ENCODE measurements around the gene C19orf44.

DNA sequence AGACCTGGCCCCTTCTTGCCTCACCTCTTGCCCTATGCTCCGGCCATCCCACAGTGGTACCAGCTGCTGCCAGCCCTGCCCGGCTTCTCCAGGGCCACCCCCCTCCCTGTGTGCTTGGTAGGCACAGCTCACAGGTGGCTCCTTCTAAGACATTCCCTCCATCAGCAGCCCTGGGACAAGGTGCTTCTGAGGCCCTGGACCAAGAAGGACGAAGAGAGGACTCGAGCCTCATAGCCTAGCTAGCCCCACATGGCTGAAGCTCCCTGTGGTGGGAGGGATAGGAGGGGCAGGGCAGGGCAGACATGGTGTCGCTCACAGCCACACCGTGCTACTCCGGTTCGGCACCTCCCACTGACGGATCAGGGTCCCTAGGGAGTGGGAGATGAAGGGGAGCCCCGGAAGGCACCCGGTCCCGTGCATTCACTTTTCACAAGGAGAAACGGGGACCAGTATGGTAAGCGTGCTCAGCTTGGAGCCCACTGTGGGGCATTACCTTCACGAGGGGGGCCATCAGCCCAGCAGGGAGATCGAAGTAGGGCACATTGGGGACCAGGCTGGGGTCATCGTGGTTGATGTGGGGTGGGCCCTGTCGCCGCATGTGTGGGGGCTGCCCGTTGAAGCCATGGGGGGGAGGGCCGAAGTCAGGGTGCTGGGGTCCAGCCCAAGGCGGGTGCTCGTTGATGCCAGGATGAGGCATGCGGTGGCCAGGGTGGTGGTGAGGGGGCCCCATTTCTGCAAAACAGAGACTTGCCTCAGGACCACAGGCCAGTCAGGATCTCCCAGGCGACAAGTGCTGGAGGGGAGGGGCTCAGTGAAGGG is 26.6 kb downstream of the C19orf44 start:
- TF ChIP-seq, protein P1, sequence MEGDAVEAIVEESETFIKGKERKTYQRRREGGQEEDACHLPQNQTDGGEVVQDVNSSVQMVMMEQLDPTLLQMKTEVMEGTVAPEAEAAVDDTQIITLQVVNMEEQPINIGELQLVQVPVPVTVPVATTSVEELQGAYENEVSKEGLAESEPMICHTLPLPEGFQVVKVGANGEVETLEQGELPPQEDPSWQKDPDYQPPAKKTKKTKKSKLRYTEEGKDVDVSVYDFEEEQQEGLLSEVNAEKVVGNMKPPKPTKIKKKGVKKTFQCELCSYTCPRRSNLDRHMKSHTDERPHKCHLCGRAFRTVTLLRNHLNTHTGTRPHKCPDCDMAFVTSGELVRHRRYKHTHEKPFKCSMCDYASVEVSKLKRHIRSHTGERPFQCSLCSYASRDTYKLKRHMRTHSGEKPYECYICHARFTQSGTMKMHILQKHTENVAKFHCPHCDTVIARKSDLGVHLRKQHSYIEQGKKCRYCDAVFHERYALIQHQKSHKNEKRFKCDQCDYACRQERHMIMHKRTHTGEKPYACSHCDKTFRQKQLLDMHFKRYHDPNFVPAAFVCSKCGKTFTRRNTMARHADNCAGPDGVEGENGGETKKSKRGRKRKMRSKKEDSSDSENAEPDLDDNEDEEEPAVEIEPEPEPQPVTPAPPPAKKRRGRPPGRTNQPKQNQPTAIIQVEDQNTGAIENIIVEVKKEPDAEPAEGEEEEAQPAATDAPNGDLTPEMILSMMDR (IDR thresholded peaks at IDR 0.05), result no peak
- TF ChIP-seq EP300 (IDR thresholded peaks at IDR 0.05) (no peak), POLR2A (IDR thresholded peaks at IDR 0.05) (no peak)

Measured in tibial nerve (tissue), 4 donors.